ENCODE results near the gene JMJD8. TPM values are rescaled to one million over a fixed set of nuclear protein-coding genes. Genes with fewer than 3 reads are reported as not detected.
A peak's percentile ranks its signal among the peaks of the same experiment; 100 is the strongest.
"Not testable (repeated sequence)": the region's sequence is repeated elsewhere in the genome, so short reads cannot be mapped to it uniquely, and the experiment has no call there.

JMJD8 gene
- total RNA-seq, 4 donors from 2014 or later, result 45.6 to 56.1 (median 51.9) TPM

GRCh38 chr16:692356-693108 lies 8.4 kb upstream of the JMJD8 start:
- Histone ChIP-seq H3K27me3 (peaks cover 0 to 28% of the 10 kb centered on the region in 2 donors), H3K27ac (no peak overlapping the region), H3K4me3 (no peak overlapping the region), H3K4me1 (peaks cover 0 to 41% (median 28%) of the 10 kb centered on the region in 4 donors), H3K9me3 (no peaks in the 10 kb centered on the region), H3K36me3 (no peaks in the 10 kb centered on the region)
- DNase-seq, result no peak
- TF ChIP-seq CTCF (IDR thresholded peaks at IDR 0.05) (no peak), POLR2A (IDR thresholded peaks at IDR 0.05) (no peak)

DNA sequence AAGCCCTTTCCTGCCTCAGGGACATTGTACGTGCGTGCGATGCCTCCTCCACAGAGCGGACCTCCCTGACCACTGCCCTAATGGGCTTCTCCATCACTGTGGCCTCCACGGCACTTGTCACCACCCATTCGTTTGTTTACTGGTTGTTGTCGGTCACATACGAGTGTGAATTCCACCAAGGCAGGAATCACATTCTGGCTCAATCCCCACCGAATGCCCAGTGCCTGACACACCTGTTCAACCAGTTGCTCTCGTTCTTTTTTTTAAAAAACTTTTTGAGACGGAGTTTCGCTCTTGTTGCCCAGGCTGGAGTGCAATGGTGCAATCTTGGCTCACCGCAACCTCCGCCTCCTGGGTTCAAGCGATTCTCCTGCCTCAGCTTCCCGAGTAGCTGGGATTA lies 7.1 kb upstream of the JMJD8 start:
- H3K4me3 ChIP-seq, H3K9me3 ChIP-seq, DNase-seq, H3K27ac ChIP-seq: not testable (repeated sequence)
- Histone ChIP-seq H3K27me3 (peaks cover 0 to 25% of the 10 kb centered on the region in 2 donors), H3K36me3 (peaks cover 0 to 10% (median 0%) of the 10 kb centered on the region in 3 donors), H3K4me1 (peaks cover 0 to 39% (median 28%) of the 10 kb centered on the region in 4 donors)

DNA sequence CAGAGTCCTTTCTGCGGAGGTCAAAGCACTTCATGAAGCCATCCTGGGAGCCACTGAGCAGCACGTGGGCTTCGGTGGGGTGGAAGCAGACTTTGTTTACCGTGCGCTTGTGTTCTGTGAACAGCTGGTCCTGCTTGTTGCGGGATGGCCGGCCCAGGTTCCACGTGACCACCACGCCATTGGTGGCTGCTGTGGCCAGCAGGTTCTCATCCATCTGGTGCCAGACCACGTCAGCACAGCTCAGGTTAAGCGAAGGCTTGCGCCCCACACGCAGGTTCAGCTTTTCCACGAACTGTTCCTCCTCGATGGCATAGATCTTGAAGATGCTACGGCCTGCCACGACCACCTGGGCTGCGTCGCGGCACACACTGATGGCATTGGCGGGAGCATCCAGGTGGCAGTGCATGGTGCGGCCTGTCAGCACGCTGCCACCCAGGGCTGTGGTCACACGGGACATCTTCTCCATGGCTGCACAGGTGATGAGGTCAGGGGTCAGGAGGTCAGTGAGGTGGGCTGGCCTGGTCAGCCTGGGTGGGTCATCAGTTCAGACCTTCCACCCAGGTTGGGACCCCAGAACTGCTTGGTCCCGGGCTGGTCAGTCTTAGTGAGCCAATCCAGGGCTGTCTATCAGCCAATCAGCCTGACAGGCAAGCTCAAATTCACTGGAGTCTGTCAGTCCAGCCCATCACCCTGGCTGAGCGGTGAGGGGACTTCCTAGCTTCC lies 5.2 kb upstream of the JMJD8 start:
- peaks cover 0 to 10% (median 0%) of the 10 kb centered on the region in 3 donors for H3K36me3 ChIP-seq
- H3K27ac ChIP-seq, result peak overlapping the region in 3 of 4 donors; percentile 77 to 89 (median 83)
- H3K4me3 ChIP-seq, result peak overlapping the region; percentile 71 to 87 (median 74)
- TF ChIP-seq POLR2A (IDR thresholded peaks at IDR 0.05) (no peak), CTCF (IDR thresholded peaks at IDR 0.05) (no peak)
- H3K4me1 ChIP-seq, result peaks cover 0 to 30% (median 22%) of the 10 kb centered on the region in 4 donors
- H3K27me3 ChIP-seq, result peaks cover 0 to 11% of the 10 kb centered on the region in 2 donors
- no peaks in the 10 kb centered on the region for H3K9me3 ChIP-seq
- no peak for DNase-seq

- no peaks in the 10 kb centered on the region for H3K27me3 ChIP-seq
- H3K9me3 ChIP-seq, result no peaks in the 10 kb centered on the region
- no peak overlapping the region for H3K27ac ChIP-seq
- no peak for DNase-seq
- TF ChIP-seq CTCF (IDR thresholded peaks at IDR 0.05) (no peak), POLR2A (IDR thresholded peaks at IDR 0.05) (no peak)
- peaks cover 0 to 20% (median 0%) of the 10 kb centered on the region in 3 donors for H3K36me3 ChIP-seq
- H3K4me1 ChIP-seq, result peaks cover 0 to 35% (median 24%) of the 10 kb centered on the region in 4 donors
- H3K4me3 ChIP-seq, result no peak overlapping the region
Measured at GRCh38 chr16:687499-687898, 3.4 kb upstream of the JMJD8 start.

DNA sequence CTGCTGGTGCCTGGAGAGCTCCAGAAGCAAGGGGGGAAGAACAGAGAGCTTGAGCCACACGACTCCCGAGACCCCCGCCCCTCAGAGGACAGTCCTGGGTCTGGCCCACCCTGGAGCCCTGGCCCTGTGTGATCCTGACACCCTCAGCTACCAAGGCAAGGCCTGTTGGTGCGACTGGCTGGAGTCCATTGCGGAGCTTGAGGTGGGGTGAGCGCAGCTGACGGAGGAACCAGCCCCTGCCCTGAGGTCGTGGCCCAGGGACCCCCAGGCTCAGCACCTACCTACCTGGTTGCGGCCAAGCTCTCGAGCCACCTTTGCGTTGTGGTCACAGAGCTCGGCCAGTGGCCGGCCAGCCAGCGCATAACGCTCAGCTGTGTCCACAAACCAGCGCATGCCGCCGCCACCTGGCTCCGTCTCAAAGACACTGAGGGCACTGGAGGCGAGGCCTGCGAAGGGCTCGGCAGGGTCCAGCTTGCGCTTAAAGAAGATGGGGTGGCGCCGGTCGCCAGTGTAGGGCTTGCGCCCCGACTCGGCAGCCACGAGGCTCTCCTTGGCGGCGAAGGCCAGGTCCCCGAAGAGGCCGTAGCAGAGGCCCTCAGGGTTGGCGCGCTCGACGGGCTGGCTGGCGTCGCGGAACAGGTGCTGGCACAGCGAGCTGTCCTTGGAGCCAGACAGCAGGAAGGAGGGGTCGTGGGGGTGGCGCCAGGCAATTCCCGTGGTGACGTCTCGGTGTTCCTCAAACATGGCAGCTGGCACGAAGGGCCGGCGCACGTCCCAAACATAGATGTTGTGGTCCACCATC lies 2.5 kb upstream of the JMJD8 start:
- DNase-seq, result no peak
- Histone ChIP-seq H3K4me3 (no peak overlapping the region), H3K27me3 (no peaks in the 10 kb centered on the region), H3K9me3 (no peaks in the 10 kb centered on the region), H3K27ac (no peak overlapping the region), H3K36me3 (peaks cover 0 to 28% (median 0%) of the 10 kb centered on the region in 3 donors), H3K4me1 (peaks cover 0 to 43% (median 25%) of the 10 kb centered on the region in 4 donors)
- TF ChIP-seq CTCF (IDR thresholded peaks at IDR 0.05) (no peak), POLR2A (IDR thresholded peaks at IDR 0.05) (no peak)
